ENCODE measurements around the gene PXYLP1. TPM values are rescaled to one million over a fixed set of nuclear protein-coding genes. Genes with fewer than 3 reads are reported as not detected.

The PXYLP1 gene
- total RNA-seq, 1 donor from 2014 or later: 6.1 TPM

GRCh38 chr3:141307351-141308059 is 75.9 kb downstream of the PXYLP1 start:
- TF ChIP-seq, protein P1, sequence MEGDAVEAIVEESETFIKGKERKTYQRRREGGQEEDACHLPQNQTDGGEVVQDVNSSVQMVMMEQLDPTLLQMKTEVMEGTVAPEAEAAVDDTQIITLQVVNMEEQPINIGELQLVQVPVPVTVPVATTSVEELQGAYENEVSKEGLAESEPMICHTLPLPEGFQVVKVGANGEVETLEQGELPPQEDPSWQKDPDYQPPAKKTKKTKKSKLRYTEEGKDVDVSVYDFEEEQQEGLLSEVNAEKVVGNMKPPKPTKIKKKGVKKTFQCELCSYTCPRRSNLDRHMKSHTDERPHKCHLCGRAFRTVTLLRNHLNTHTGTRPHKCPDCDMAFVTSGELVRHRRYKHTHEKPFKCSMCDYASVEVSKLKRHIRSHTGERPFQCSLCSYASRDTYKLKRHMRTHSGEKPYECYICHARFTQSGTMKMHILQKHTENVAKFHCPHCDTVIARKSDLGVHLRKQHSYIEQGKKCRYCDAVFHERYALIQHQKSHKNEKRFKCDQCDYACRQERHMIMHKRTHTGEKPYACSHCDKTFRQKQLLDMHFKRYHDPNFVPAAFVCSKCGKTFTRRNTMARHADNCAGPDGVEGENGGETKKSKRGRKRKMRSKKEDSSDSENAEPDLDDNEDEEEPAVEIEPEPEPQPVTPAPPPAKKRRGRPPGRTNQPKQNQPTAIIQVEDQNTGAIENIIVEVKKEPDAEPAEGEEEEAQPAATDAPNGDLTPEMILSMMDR (IDR thresholded peaks at IDR 0.05; ENCODE audit: insufficient read depth, low read depth, low read length): no peak
- TF ChIP-seq EZH2 (IDR thresholded peaks at IDR 0.05; ENCODE audit: insufficient read depth, low read length): no peak
- Histone ChIP-seq H3K4me1 (ENCODE audit: insufficient read depth, low read length) (peaks cover 16% of the 10 kb centered on the region), H3K79me2 (ENCODE audit: insufficient read depth, low read length) (no peaks in the 10 kb centered on the region), H3K36me3 (ENCODE audit: insufficient read depth, low read length) (no peaks in the 10 kb centered on the region), H3K4me2 (ENCODE audit: low read length) (no peak overlapping the region), H3K27me3 (ENCODE audit: insufficient read depth, low read length) (no peaks in the 10 kb centered on the region), H3K9ac (ENCODE audit: low read length) (no peak overlapping the region), H3K9me3 (ENCODE audit: insufficient read depth, low read depth, low read length) (no peaks in the 10 kb centered on the region), H4K20me1 (ENCODE audit: insufficient read depth, low read length) (no peaks in the 10 kb centered on the region), H2AFZ (ENCODE audit: low read depth, low read length) (no peak overlapping the region), H3K27ac (ENCODE audit: low read depth, low read length) (no peak overlapping the region), H3K4me3 (ENCODE audit: insufficient read depth, low read depth, low read length) (no peak overlapping the region)
- no peak for FAIRE-seq
- H3K9me3 Mint-ChIP-seq (ENCODE audit: unreplicated experiment): peaks cover 2% of the 10 kb centered on the region
- H3K27me3 Mint-ChIP-seq (ENCODE audit: low read depth, unreplicated experiment): peaks cover 10% of the 10 kb centered on the region
- H3K4me3 Mint-ChIP-seq (ENCODE audit: unreplicated experiment): no peak overlapping the region
- peaks cover 17% of the 10 kb centered on the region for H3K4me1 Mint-ChIP-seq (ENCODE audit: low read depth, unreplicated experiment)
- H3K36me3 Mint-ChIP-seq (ENCODE audit: low read depth, unreplicated experiment): no peaks in the 10 kb centered on the region
- DNase-seq (ENCODE audit: low read depth): no peak
- no peak overlapping the region for H3K27ac Mint-ChIP-seq (ENCODE audit: unreplicated experiment)

GRCh38 chr3:141308588-141309218 is 77.1 kb downstream of the PXYLP1 start:
- TF ChIP-seq EZH2 (IDR thresholded peaks at IDR 0.05; ENCODE audit: insufficient read depth, low read length): no peak
- TF ChIP-seq, protein P1 (IDR thresholded peaks at IDR 0.05; ENCODE audit: insufficient read depth, low read depth, low read length): peak; percentile 47
- H3K79me2 ChIP-seq (ENCODE audit: insufficient read depth, low read length): no peaks in the 10 kb centered on the region
- Mint-ChIP-seq H3K36me3 (ENCODE audit: low read depth, unreplicated experiment) (no peaks in the 10 kb centered on the region), H3K4me1 (ENCODE audit: low read depth, unreplicated experiment) (peaks cover 13% of the 10 kb centered on the region), H3K9me3 (ENCODE audit: unreplicated experiment) (peaks cover 2% of the 10 kb centered on the region), H3K27ac (ENCODE audit: unreplicated experiment) (no peak overlapping the region), H3K4me3 (ENCODE audit: unreplicated experiment) (no peak overlapping the region), H3K27me3 (ENCODE audit: low read depth, unreplicated experiment) (peaks cover 10% of the 10 kb centered on the region)
- H3K4me1 ChIP-seq (ENCODE audit: insufficient read depth, low read length): peaks cover 12% of the 10 kb centered on the region
- no peak overlapping the region for H3K9ac ChIP-seq (ENCODE audit: low read length)
- H4K20me1 ChIP-seq (ENCODE audit: insufficient read depth, low read length): no peaks in the 10 kb centered on the region
- no peaks in the 10 kb centered on the region for H3K27me3 ChIP-seq (ENCODE audit: insufficient read depth, low read length)
- H3K27ac ChIP-seq (ENCODE audit: low read depth, low read length): no peak overlapping the region
- H3K4me2 ChIP-seq (ENCODE audit: low read length): no peak overlapping the region
- H3K36me3 ChIP-seq (ENCODE audit: insufficient read depth, low read length): no peaks in the 10 kb centered on the region
- no peak overlapping the region for H3K4me3 ChIP-seq (ENCODE audit: insufficient read depth, low read depth, low read length)
- DNase-seq (ENCODE audit: low read depth) (no peak), FAIRE-seq (no peak)
- H3K9me3 ChIP-seq (ENCODE audit: insufficient read depth, low read depth, low read length): no peaks in the 10 kb centered on the region
- H2AFZ ChIP-seq (ENCODE audit: low read depth, low read length): peak overlapping the region; percentile 48

DNA sequence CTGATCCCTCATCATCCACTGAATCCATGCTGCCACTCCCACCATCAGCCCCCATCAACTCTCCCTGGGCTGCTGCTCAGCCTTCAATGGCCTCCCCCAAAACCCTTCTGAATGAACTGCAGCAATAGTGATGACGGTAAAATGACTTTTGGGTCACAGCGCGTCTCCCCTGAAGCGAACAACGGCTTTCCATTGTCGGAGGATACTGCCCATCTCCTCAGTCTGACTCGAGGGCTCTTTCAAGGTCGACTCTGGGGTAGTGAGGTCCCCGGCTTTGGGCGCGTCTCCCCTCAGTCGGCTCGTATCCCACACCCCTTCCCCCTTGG is 79.5 kb downstream of the PXYLP1 start:
- no peak for FAIRE-seq
- Mint-ChIP-seq H3K36me3 (ENCODE audit: low read depth, unreplicated experiment) (no peaks in the 10 kb centered on the region), H3K27me3 (ENCODE audit: low read depth, unreplicated experiment) (peaks cover 5% of the 10 kb centered on the region), H3K9me3 (ENCODE audit: unreplicated experiment) (peaks cover 2% of the 10 kb centered on the region), H3K4me3 (ENCODE audit: unreplicated experiment) (peak overlapping the region; percentile 92), H3K27ac (ENCODE audit: unreplicated experiment) (peak overlapping the region; percentile 28), H3K4me1 (ENCODE audit: low read depth, unreplicated experiment) (peaks cover 13% of the 10 kb centered on the region)
- H3K79me2 ChIP-seq (ENCODE audit: insufficient read depth, low read length): no peaks in the 10 kb centered on the region
- H3K27me3 ChIP-seq (ENCODE audit: insufficient read depth, low read length): no peaks in the 10 kb centered on the region
- TF ChIP-seq, protein P1 (IDR thresholded peaks at IDR 0.05; ENCODE audit: insufficient read depth, low read depth, low read length): no peak
- no peak for TF ChIP-seq EZH2 (IDR thresholded peaks at IDR 0.05; ENCODE audit: insufficient read depth, low read length)
- H2AFZ ChIP-seq (ENCODE audit: low read depth, low read length): peak overlapping the region; percentile 99
- H3K27ac ChIP-seq (ENCODE audit: low read depth, low read length): peak overlapping the region; percentile 58
- H3K4me2 ChIP-seq (ENCODE audit: low read length): peak overlapping the region; percentile 94
- H3K9ac ChIP-seq (ENCODE audit: low read length): peak overlapping the region; percentile 85
- no peaks in the 10 kb centered on the region for H3K9me3 ChIP-seq (ENCODE audit: insufficient read depth, low read depth, low read length)
- no peak for DNase-seq (ENCODE audit: low read depth)
- peak overlapping the region; percentile 88 for H3K4me3 ChIP-seq (ENCODE audit: insufficient read depth, low read depth, low read length)
- no peaks in the 10 kb centered on the region for H3K36me3 ChIP-seq (ENCODE audit: insufficient read depth, low read length)
- H4K20me1 ChIP-seq (ENCODE audit: insufficient read depth, low read length): no peaks in the 10 kb centered on the region
- peaks cover 12% of the 10 kb centered on the region for H3K4me1 ChIP-seq (ENCODE audit: insufficient read depth, low read length)

All from astrocyte (in vitro differentiated cells and primary cell).